Measurements from ENCODE around the gene SDCCAG8. TPM values are rescaled to one million over a fixed set of nuclear protein-coding genes. Genes with fewer than 3 reads are reported as not detected.

The SDCCAG8 gene
- total RNA-seq, 4 donors from 2014 or later: 30.2 to 46.4 (median 36.7) TPM

GRCh38 chr1:243275316-243275715, 19.5 kb downstream of the SDCCAG8 start:
- Histone ChIP-seq H3K4me1 (peaks cover 0 to 6% (median 0%) of the 10 kb centered on the region in 3 donors), H3K36me3 (peaks cover 0 to 68% of the 10 kb centered on the region in 2 donors), H3K9me3 (peaks cover 0 to 7% (median 0%) of the 10 kb centered on the region in 3 donors), H3K27me3 (no peaks in the 10 kb centered on the region), H3K27ac (no peak overlapping the region), H3K4me3 (no peak overlapping the region)
- WGBS, 2 donors (ENCODE audit: low coverage in 1 of 2): 88 to 96% methylated on average over 3 of the region's 3 CpGs
- no peak for TF ChIP-seq POLR2A (IDR thresholded peaks at IDR 0.05)
- TF ChIP-seq, protein P1, sequence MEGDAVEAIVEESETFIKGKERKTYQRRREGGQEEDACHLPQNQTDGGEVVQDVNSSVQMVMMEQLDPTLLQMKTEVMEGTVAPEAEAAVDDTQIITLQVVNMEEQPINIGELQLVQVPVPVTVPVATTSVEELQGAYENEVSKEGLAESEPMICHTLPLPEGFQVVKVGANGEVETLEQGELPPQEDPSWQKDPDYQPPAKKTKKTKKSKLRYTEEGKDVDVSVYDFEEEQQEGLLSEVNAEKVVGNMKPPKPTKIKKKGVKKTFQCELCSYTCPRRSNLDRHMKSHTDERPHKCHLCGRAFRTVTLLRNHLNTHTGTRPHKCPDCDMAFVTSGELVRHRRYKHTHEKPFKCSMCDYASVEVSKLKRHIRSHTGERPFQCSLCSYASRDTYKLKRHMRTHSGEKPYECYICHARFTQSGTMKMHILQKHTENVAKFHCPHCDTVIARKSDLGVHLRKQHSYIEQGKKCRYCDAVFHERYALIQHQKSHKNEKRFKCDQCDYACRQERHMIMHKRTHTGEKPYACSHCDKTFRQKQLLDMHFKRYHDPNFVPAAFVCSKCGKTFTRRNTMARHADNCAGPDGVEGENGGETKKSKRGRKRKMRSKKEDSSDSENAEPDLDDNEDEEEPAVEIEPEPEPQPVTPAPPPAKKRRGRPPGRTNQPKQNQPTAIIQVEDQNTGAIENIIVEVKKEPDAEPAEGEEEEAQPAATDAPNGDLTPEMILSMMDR (IDR thresholded peaks at IDR 0.05): no peak
- no peak for TF ChIP-seq POLR2AphosphoS5 (IDR thresholded peaks at IDR 0.05)
- no peak for TF ChIP-seq EP300 (IDR thresholded peaks at IDR 0.05)
- no peak for ATAC-seq

- WGBS, 2 donors (ENCODE audit: low coverage in 1 of 2): 33 to 50% methylated on average over 1 to 3 of the region's 3 CpGs
- peaks cover 0 to 7% (median 0%) of the 10 kb centered on the region in 3 donors for H3K9me3 ChIP-seq
- TF ChIP-seq POLR2A (IDR thresholded peaks at IDR 0.05): no peak
- H3K4me1 ChIP-seq: no peaks in the 10 kb centered on the region
- H3K27me3 ChIP-seq: no peaks in the 10 kb centered on the region
- H3K4me3 ChIP-seq: no peak overlapping the region
- H3K36me3 ChIP-seq: peaks cover 0 to 67% of the 10 kb centered on the region in 2 donors
- no peak overlapping the region for H3K27ac ChIP-seq
- no peak for ATAC-seq
These were observed 24.8 kb downstream of the SDCCAG8 start for GRCh38 chr1:243280571-243281129.

- Histone ChIP-seq H3K9me3 (peaks cover 0 to 7% (median 0%) of the 10 kb centered on the region in 3 donors), H3K27ac (no peak overlapping the region), H3K27me3 (no peaks in the 10 kb centered on the region), H3K36me3 (peaks cover 0 to 67% of the 10 kb centered on the region in 2 donors), H3K4me1 (no peaks in the 10 kb centered on the region), H3K4me3 (no peak overlapping the region)
- TF ChIP-seq, protein P1 (IDR thresholded peaks at IDR 0.05): no peak
- TF ChIP-seq POLR2A (IDR thresholded peaks at IDR 0.05) (no peak), EP300 (IDR thresholded peaks at IDR 0.05) (no peak), POLR2AphosphoS5 (IDR thresholded peaks at IDR 0.05) (no peak)
- no peak for ATAC-seq
- WGBS, 2 donors (ENCODE audit: low coverage in 1 of 2): 97% methylated on average over 5 of the region's 5 CpGs; no CpG with 5 or more reads in 1 of the 2 donors
These were observed 25.8 kb downstream of the SDCCAG8 start for GRCh38 chr1:243281672-243282071.

DNA sequence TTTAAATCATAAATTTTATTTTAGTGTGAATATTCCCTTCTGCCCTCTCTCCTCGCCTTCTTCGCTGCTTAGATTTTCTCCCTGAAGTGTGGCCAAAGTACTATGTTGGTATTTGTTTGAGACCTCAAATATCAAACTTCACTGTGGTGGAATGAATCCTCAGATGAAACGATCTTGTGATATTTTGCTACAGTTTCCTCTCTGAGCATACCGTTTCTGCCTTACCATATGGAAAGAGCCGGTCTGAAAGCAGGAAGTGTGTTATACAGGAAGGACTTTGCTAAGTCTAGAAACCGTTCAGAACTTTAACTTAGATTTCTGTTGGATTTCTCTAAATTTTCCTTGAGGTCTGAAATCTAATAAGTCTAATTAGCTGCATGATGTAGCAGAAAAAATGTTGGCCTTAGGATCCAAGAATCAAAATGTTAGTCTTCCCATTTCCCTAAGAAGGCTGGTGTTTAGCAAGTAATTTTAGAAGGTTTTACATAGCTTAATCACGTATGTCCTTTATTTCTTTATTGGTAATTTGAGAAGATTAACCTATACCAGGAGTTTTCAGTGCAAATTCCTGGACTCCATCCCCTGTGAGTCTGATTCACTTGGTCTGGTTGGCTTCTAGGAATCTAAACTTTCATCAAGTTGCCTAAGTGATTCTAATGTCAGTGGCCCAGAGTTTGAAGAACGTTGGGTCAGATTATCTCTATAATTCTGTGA, 30.7 kb downstream of the SDCCAG8 start:
- no peak for ATAC-seq
- Histone ChIP-seq H3K27me3 (no peaks in the 10 kb centered on the region), H3K4me3 (no peak overlapping the region), H3K9me3 (no peaks in the 10 kb centered on the region), H3K4me1 (peaks cover 0 to 11% (median 0%) of the 10 kb centered on the region in 3 donors), H3K27ac (peak overlapping the region in 2 of 4 donors; percentile 4 to 13), H3K36me3 (peaks cover 0 to 77% of the 10 kb centered on the region in 2 donors)
- TF ChIP-seq POLR2A (IDR thresholded peaks at IDR 0.05) (no peak), EP300 (IDR thresholded peaks at IDR 0.05) (no peak), POLR2AphosphoS5 (IDR thresholded peaks at IDR 0.05) (no peak)
- TF ChIP-seq, protein P1 (IDR thresholded peaks at IDR 0.05): no peak
- 65% methylated on average over 8 of the region's 8 CpGs for whole genome bisulfite sequencing, 2 donors (ENCODE audit: low coverage in 1 of 2)

- Histone ChIP-seq H3K27ac (peak overlapping the region in 2 of 4 donors; percentile 4 to 13), H3K36me3 (peaks cover 0 to 75% of the 10 kb centered on the region in 2 donors), H3K9me3 (no peaks in the 10 kb centered on the region), H3K27me3 (no peaks in the 10 kb centered on the region), H3K4me3 (no peak overlapping the region), H3K4me1 (peaks cover 0 to 11% (median 0%) of the 10 kb centered on the region in 3 donors)
- ATAC-seq: no peak
- 34 to 50% methylated on average over 2 of the region's 2 CpGs for WGBS, 2 donors (ENCODE audit: low coverage in 1 of 2)
- TF ChIP-seq POLR2A (IDR thresholded peaks at IDR 0.05) (no peak), EP300 (IDR thresholded peaks at IDR 0.05) (no peak), POLR2AphosphoS5 (IDR thresholded peaks at IDR 0.05) (no peak)
- TF ChIP-seq, protein P1 (IDR thresholded peaks at IDR 0.05): no peak
These were observed 31.3 kb downstream of the SDCCAG8 start for GRCh38 chr1:243287123-243287460.

Measured in gastroesophageal sphincter (tissue), 4 donors.